KMS-11 (cell line): Measurements from ENCODE around the gene BTBD16.

Experiments
- H2AFZ ChIP-seq: fragments of 200-600 bp; sonication (generic); 2 replicates; pipeline ENCODE4 v1.6.1; 2016; ENCODE audit warnings: antibody characterized with exemption, mixed run types, low read depth
- H3K27ac ChIP-seq: fragments of 200-600 bp; sonication (generic); 2 replicates; pipeline ENCODE4 v1.6.1; 2016; ENCODE audit warnings: mild to moderate bottlenecking, mixed run types
- H3K27me3 ChIP-seq: fragments of 200-600 bp; sonication (generic); 2 replicates; pipeline ENCODE4 v1.6.1; 2017; ENCODE audit warnings: mild to moderate bottlenecking, low read depth, mixed run types, moderate library complexity; ENCODE audit not compliant: insufficient read depth
- H3K36me3 ChIP-seq: fragments of 200-600 bp; sonication (generic); 2 replicates; pipeline ENCODE4 v1.6.1; 2017; ENCODE audit warnings: mild to moderate bottlenecking, mixed run types; ENCODE audit not compliant: insufficient read depth
- H3K4me1 ChIP-seq: fragments of 200-600 bp; sonication (generic); 2 replicates; pipeline ENCODE4 v1.6.1; 2016; ENCODE audit warnings: mild to moderate bottlenecking, low read depth, mixed run types; ENCODE audit not compliant: poor library complexity, severe bottlenecking
- H3K4me2 ChIP-seq: fragments of 200-600 bp; sonication (generic); 2 replicates; pipeline ENCODE4 v1.7.0; 2016; ENCODE audit warnings: mild to moderate bottlenecking, mixed run types
- H3K4me3 ChIP-seq: fragments of 200-600 bp; sonication (generic); IDR thresholded peaks from 2 replicates; pipeline ENCODE4 v1.6.1; 2017; ENCODE audit warnings: low read depth, low read length, mixed read lengths; ENCODE audit not compliant: insufficient read depth
- H3K79me2 ChIP-seq: fragments of 200-600 bp; sonication (generic); 2 replicates; pipeline ENCODE4 v1.6.1; 2016; ENCODE audit warnings: low read depth, mixed run types; ENCODE audit not compliant: insufficient read depth
- H3K9ac ChIP-seq: fragments of 200-600 bp; sonication (generic); 2 replicates; pipeline ENCODE4 v1.6.1; 2016; ENCODE audit warnings: mild to moderate bottlenecking, mixed run types
- H4K20me1 ChIP-seq: fragments of 200-600 bp; sonication (generic); 2 replicates; pipeline ENCODE4 v1.6.1; 2016; ENCODE audit warnings: mild to moderate bottlenecking, mixed run types; ENCODE audit not compliant: insufficient read depth
- CTCF ChIP-seq: fragments of 200-600 bp; sonication (generic); conservative IDR thresholded peaks from 2 replicates; pipeline ENCODE4 v1.6.1; 2017; ENCODE audit warnings: low read depth, mild to moderate bottlenecking, antibody characterized with exemption, low read length, moderate library complexity, mixed read lengths

Gene BTBD16

GRCh38 chr10:122373108-122373507, 102.0 kb downstream of the BTBD16 start:
- Histone ChIP-seq H2AFZ (no peak overlapping the region), H3K4me3 (no peak overlapping the region), H3K4me2 (no peak overlapping the region), H3K9ac (no peak overlapping the region), H3K79me2 (no peaks in the 10 kb centered on the region), H3K4me1 (peaks cover 10% of the 10 kb centered on the region), H4K20me1 (no peaks in the 10 kb centered on the region), H3K36me3 (no peaks in the 10 kb centered on the region), H3K27ac (no peak overlapping the region), H3K27me3 (peaks cover 58% of the 10 kb centered on the region)
- TF ChIP-seq CTCF, result no peak

- Histone ChIP-seq H3K36me3 (no peaks in the 10 kb centered on the region), H3K79me2 (no peaks in the 10 kb centered on the region), H3K9ac (no peak overlapping the region), H3K27me3 (peaks cover 64% of the 10 kb centered on the region), H3K4me2 (peak overlapping the region; percentile 34; the same call in 1 of the 2 replicates), H3K4me3 (no peak overlapping the region), H3K27ac (no peak overlapping the region), H3K4me1 (peaks cover 10% of the 10 kb centered on the region), H4K20me1 (no peaks in the 10 kb centered on the region), H2AFZ (0 out of 2 replicates have a peak overlapping the region, but pooled peaks have one; percentile 19)
- TF ChIP-seq CTCF, result no peak
These were observed 102.6 kb downstream of the BTBD16 start for GRCh38 chr10:122373721-122374120.

GRCh38 chr10:122374237-122374858, 103.3 kb downstream of the BTBD16 start, which contains the start of gene PLEKHA1:
TSS of gene PLEKHA1 (plus strand) at chr10:122374708. CDS start at chr10:122393201, 18,493 bp downstream.
- no peak for TF ChIP-seq CTCF
- H3K27ac ChIP-seq, result peak within 1 kb of the TSS; percentile 26; the same call in 1 of the 2 replicates

GRCh38 chr10:122374859-122375678, 104.0 kb downstream of the BTBD16 start:
- Histone ChIP-seq H3K4me3 (no peak overlapping the region), H3K27me3 (peaks cover 68% of the 10 kb centered on the region), H3K79me2 (no peaks in the 10 kb centered on the region), H3K36me3 (no peaks in the 10 kb centered on the region), H3K9ac (peak overlapping the region; percentile 62), H2AFZ (peak overlapping the region; percentile 66), H3K4me1 (peaks cover 10% of the 10 kb centered on the region), H3K27ac (peak overlapping the region; percentile 26; the same call in 1 of the 2 replicates), H4K20me1 (no peaks in the 10 kb centered on the region), H3K4me2 (peak overlapping the region; percentile 56)
- no peak for TF ChIP-seq CTCF

More at GRCh38 chr10:122374237-122374858, 103.3 kb downstream of the BTBD16 start, which contains the start of gene PLEKHA1:
- H3K4me1 ChIP-seq, result peaks cover 10% of the 10 kb centered on the region
- H3K79me2 ChIP-seq, result no peaks in the 10 kb centered on the region
- no peaks in the 10 kb centered on the region for H3K36me3 ChIP-seq
- no peaks in the 10 kb centered on the region for H4K20me1 ChIP-seq
- H3K4me3 ChIP-seq, result no peak within 1 kb of the TSS
- peak within 1 kb of the TSS; percentile 62 for H3K9ac ChIP-seq
- H3K4me2 ChIP-seq, result peak within 1 kb of the TSS; percentile 56
- H2AFZ ChIP-seq, result peak within 1 kb of the TSS; percentile 66
- peaks cover 66% of the 10 kb centered on the region for H3K27me3 ChIP-seq
